HG03095 (cell line): ENCODE results near the gene PSMD1.
"Not testable (repeated sequence)": the region's sequence is repeated elsewhere in the genome, so short reads cannot be mapped to it uniquely, and the experiment has no call there.

ENCODE experiments used
- ATAC-seq: cut with Tn5 transposase; IDR thresholded peaks from one replicate; pipeline ENCODE4 v1.9.1; 2021; ENCODE audit warnings: moderate library complexity; ENCODE audit not compliant: unreplicated experiment

Gene PSMD1

DNA sequence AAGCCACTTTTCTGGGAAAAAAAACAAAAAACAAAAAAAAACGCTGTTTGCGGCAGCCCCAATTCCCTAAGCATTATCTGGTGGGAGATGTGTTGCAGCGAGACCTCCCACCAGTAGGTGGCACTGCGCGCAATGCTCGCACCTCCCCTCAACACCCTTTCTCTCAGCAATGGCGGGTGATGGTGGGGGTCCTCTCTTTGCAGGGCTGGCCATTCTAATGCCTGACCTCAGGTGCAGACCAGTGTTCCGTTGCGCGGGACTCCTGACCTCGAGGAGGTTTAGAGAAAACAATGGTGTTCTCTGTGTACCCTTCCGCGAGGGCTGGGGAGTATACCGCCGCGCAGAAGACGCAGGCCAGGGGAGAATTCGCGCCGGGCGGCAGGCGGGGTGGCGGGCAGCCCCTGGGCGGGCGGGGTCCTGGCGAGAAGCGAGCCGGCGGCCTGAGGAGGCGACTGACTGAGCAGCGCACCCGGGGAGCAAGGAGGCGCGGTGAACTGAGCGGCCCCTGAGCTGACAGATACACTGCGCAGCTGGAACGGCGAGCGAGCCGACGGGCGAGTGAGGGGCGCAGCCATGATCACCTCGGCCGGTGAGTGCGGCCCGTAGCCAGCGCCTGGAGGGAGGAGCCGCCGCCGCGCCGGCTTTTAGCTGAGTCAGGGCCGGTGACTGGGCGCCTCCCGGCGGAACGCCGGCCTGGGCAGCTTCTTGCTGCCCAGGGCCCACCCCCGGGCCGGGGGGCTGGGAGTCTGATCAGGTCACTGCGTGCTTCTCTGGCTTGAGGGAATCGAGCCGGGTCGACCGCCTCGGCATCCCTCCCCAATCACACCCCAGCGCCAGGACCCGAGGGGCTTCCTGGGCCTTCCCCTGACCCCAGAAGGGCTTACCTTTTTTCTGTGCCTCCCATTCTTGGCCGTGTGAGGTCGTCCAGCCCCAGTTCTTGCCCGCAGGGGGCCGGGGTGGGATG, at the start of gene PSMD1:
TSS of gene PSMD1 (plus strand) at position 415 of the 964 bp plus-strand sequence. CDS start at position 574, 159 bp downstream.
- ATAC-seq: peak; percentile 66

DNA sequence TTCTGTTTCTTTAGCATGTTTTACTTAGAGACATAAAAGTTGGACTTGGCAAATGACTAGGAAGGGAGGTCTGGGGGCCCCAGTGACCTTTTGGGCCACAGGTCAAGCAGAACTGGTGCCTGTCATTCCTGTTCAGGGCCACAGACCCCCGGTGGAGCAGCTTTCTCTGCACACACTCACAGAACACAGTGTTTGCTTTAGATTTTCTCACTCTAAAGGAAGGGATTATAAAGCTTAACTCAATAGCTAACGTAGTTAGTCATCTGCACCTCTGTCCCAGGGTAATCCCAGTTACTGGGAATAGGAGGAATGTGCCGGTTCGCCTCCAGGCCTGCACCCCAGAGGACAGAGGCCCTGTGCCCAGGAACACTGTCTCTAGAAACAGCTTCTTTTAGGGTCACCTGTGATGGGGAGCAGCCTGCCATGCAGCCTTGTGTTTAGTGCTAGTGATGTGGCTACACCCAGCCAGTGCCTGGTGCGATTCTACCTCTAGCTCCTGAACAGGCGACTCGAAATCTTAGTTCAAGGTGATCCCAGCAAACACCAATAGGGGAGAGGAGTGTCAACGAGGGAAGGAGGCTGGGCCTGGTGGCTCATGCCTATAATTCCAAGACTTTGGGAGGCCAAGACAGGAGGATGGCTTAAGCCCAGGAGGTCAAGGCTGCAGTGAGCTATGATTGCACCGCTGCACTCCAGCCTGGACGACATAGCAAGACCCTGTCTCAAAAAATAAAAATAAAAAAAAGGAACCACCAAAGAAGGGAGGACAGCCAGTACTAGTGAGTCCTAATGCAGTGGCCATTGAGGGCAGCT, 49.2 kb upstream of the PSMD1 start:
- no peak for ATAC-seq

DNA sequence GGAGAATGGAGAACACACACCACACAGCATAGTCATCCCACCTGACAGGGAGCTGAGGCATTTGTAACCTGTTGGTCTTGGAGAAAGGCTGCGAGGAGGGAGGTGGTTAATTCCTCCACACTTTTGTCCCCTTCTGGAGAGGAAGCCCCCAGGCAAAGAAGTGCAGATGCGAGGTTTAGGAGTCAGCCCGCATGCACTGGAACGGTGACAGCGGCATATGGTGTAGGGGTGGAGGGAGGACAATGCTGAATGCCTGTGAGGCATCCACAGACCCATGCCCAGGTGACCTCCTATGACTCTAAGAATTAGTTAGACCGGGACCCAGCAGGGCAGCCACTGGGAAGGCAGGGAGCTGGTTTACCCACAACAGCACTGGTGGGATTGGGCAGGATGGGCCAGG, 48.5 kb upstream of the PSMD1 start:
- no peak for ATAC-seq

DNA sequence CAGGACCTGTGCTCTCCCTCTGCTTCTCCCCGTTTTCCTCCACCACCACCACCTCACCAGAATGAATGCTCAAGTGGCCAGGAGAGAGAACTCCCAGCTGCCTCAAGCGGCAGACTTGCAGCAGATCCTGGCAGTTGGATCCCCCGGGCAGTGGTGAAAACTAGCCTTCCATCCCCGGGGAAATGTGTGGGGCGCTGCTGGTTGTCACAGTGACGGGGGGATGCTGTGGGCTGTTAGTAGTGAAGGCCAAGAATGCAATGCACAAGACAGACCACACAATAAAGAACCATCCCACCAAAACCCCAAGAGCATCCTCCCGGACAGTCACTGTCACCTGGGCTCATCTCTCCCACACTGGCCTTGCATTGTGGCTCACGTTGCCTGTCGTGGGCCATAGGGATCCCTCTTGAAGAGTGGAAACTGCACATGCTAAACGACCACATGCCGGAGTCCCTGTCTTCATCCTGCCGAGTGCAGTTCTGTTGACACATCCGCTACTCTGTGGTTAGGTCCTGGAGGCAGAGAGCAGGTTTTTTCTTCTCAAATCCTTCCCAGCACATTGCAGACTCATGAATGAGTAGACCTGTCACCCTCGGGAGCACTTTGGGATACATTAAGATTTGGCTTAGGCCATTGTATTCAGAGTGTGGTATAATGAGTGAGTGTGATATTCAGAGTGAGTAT, 47.3 kb upstream of the PSMD1 start:
- ATAC-seq: no peak

DNA sequence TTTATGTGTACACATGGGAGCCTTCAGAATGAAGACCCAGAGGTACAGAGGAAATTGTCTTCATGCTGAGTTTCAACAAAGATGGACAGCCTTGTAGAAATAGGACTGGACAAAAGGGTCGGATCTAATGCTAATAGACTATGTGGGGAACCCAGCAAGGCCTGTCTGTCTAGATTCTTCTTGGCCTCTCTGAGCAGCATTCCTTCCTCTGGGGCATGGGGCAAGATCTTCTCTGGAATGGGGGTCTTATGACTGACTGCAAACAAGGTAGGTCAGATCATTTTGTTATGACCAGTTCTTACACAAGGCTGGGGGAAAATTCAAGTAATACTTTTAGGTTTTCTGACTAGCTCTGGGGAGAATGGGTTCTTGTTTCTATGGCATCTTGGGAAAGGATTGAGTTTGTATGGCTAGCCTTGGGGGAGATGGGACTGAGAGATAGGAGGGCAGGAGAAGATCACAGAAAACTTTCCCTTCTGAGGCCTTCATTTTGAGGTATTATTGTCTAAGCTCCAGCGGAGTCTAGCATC, 46.4 kb upstream of the PSMD1 start:
- no peak for ATAC-seq

DNA sequence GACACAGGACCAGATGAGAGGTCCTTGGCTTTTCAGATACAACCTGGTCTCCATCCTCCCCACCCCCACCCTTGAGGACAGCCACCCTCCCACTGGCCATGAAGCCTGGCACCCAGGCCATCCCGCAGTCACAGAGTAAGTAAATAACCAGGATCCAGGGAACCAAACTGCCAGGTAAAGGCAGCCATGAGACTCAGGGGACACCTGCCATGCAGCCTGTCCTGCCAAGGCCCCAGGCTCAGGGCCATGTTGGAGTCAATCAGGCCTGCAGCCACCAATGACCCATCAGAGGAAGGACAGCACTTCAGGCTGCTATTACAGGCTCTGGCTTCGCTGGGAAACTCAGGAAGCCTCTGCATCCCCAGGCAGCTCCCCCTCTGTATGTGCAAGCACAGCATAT, 45.1 kb upstream of the PSMD1 start:
- ATAC-seq: no peak

DNA sequence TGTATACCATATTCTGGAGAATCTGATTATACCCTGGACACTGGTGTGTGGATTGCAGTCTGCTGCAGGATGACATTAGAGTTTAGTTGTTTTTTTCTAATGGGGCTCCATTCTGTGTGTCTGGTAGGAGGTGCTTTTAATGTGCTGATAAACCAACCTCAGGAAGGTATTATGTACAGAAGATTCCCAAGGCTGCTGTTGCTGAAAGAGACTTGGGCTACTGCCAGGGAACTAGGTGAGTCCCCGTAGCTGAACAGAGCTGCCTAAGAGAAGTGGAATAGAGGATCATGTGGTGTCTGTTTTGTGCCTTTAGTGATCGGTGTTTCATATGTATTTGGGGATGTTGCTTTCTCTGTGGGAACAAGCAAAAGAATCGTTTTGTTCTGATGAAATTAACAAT, 44.2 kb upstream of the PSMD1 start:
- no peak for ATAC-seq

DNA sequence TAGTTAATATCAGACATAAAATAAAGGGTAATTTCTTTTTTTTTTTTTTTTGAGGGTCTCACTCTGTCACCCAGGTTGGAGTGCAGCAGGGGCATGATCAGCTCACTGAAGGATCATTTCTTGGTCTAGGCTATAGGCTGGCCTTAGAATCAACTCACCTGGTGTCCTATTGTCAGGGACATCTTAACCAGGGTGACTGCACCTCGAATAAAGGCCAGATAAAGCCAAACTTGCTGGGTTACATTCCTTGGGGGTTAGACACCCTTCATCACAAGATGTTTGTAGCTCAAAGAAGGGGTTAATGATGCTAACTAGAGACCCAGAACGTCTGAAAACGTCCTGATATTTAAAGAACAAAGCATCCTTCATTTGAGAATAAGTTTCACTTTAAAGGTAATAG, 42.8 kb upstream of the PSMD1 start:
- ATAC-seq: no peak

DNA sequence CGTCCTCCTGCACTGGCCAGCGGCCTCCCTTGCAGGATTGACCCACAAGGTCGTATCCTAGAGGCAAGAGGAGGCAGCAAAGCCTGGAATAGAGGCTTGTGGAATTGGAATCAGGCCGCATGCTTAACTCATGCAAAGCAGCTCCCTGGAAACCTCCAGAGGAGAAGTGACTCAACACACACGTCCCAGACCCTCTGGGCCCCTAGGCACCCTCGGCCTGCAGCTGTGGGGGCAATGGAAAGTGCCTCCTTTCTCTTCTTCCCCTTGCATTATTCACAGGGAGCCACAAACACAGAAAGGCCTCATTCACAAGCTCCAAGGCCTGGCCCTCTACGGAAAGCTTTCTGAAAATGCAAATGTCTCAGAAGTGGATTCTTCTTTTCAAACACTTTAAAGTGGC, 41.2 kb upstream of the PSMD1 start:
- ATAC-seq: no peak

DNA sequence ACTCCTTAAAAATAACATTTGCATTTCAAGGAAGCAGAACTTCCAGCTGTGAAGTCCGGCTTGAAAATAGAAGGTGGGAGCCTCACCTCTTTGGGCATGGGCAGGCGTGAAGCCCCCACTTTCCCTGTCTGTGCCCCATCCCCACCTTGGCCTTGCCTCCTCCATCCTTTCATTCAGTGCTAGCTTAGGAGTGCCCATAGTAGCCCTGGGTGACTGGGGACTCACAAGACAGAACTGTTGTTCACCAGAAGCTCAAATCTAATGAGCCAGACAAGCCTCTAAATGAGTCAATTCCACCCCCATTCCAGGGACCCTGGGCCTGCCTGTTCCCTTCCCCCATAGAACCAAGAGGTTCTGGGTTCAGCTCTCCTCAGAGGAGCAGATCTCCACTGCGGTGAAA, 40.7 kb upstream of the PSMD1 start:
- ATAC-seq: no peak

DNA sequence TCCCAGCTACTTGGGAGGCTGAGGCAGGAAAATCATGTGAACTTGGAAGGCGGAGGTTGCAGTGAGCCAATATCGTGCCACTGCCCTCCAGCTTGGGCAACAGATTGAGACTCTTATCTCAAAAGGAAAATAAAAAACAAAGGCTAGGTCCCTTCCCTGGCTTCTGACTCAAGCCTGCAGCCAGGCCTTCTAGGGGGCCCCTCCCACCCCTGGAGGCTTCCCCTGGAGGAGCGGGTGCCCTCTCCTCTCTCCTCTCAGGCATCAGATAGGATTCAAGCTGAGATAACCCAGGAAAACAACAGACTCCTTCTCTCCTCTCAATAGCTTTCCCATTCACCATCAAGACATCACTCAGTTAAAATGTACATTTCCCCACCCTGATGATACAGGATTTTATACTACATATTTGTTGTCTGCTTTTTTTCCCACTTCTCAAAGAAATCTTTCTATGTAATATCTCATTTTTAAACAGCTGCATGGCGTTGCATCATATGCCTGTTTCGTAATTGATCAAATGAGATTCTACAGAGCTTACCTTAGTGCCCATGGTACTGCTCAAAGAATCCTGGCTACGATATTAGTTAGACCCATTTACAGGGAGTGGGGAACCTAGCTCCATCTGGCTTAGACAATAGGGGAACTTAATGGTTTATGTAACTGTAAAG, 40.0 kb upstream of the PSMD1 start:
- no peak for ATAC-seq

DNA sequence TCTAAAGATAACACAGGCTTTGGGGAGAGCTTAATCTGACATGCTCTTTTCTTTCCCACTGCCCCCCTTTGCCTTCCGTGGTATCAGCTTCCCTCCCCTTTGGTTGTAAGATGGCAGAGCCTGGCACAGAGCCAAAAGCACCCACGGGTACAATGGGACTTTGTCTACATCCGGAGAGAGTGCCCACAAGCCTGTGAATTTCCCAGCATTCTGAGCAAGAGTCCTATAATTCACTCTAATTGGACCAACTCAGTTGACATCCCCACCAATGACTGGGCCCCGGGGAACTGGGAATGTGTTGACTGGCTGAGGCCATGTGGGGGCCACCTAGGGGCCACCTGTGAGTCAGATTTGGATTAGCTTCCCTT, 39.5 kb upstream of the PSMD1 start:
- ATAC-seq: no peak

DNA sequence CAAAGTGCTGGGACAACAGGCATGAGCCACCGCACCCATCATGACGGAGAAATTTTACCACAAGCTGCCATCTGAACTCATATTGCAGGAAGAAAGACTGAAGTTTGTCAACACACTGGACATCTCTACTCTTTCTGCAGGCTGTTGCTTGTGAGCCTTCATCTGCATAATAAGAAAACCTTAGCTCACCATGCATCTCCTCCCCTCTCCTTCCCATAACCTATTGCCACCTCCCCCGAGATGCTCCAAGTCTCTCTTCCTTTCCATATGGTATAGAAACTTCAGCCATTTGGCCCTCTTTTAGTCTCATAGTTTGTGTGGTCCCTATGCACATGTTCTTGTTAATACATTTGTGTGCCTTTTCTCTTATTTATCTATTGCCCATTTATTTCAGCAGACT, 38.5 kb upstream of the PSMD1 start:
- ATAC-seq: no peak

DNA sequence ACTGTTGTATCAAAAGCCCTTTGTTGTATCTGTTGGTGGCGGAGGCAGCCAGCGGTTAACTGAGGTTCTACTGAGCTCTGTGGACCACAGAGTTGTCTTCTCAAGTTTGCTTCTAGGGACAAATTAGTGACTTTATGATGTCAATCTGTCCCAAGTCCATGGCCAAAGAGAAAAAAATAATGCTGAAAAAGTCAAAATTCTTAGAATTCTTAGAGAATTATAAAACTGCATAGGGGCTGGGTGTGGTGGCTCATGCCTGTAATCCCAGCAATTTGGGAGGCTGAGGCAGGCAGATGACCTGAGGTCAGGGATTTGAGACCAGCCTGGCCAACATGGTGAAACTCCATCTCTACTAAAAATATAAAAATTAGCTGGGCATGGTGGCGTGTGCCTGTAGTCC, 31.6 kb upstream of the PSMD1 start:
- ATAC-seq: not testable (repeated sequence)

DNA sequence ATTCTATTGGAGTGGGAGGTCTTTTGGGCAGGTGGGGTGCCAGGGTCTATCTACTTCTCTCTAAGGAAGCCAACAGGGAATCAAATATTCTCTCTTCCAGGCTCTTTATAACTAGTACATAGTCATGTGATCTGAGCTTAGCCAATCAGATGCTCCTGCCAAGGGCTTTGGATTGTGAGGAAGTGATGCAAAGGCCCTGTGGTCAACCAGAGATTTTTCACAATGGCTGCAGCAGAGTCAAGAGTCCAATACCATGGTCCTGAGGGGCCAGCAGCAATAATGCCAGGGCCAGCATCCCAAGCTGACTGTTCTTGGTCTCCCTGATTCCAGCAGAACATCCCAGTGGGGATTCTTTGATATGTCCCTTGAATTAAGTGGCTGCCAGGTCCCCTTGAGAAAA, 27.8 kb upstream of the PSMD1 start:
- ATAC-seq: no peak

DNA sequence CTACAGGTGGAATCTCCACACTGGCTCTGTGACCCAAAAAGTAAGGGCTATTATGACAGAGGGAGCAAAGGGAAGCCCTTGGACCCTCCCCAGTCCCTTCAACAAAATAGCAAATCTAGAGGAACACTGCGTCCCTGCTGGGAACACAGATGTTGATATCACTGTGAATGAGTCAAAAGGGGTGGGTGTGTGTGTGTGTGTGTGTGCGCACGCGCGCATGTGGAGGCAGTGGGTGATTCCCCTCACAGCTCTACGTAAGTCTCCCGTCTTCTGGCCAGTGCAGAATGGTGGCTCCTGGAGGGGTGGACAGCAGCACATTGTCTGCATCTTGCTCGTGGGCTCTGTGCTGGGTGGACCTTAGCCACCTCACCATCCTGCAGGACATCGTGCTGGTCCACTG, 27.1 kb upstream of the PSMD1 start:
- no peak for ATAC-seq

DNA sequence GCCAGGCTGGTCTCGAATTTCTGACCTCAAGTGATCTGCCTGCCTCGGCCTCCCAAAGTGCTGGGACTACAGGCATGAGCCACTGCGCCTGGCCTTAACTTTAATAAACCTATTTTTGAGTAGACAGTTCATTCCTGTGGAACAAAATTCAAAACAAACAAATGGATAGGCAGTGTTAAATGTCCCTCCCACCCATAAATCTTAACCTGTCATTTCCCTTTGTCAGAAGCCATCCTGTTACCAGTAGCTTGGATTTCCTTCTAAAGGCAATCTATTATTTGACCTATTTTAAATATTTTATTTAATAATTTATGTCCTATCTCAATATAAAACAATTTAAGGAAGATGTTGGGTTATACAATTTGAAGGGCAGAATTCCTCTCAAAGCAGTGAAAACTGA, 25.9 kb upstream of the PSMD1 start:
- no peak for ATAC-seq

DNA sequence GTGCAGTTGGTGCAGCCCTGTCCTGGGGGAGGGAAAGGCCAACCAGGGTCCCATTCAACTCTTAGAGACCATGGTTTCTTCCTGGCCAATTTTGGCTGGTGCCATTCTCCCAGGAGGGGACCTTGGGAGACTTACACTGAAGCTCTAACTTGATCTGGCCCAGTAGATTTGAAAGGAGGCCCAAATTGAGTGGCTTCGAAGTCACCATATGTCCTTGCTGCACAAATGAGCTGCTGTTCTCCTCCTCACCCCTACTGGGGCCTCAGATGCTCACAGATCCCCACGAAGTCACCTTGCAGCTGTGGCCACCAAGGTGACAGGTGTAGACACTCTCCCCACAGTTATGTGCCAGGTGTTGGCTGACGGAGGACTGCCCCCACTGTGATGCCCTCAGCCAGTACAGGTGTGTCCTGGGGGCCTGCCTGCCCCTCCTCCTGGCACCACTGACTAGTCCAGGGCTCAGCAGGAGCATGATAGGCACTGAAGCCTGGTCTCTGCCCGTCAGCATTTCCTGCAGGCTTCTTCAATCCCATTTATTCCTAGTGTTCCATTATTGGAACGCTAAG, 24.0 kb upstream of the PSMD1 start:
- no peak for ATAC-seq

DNA sequence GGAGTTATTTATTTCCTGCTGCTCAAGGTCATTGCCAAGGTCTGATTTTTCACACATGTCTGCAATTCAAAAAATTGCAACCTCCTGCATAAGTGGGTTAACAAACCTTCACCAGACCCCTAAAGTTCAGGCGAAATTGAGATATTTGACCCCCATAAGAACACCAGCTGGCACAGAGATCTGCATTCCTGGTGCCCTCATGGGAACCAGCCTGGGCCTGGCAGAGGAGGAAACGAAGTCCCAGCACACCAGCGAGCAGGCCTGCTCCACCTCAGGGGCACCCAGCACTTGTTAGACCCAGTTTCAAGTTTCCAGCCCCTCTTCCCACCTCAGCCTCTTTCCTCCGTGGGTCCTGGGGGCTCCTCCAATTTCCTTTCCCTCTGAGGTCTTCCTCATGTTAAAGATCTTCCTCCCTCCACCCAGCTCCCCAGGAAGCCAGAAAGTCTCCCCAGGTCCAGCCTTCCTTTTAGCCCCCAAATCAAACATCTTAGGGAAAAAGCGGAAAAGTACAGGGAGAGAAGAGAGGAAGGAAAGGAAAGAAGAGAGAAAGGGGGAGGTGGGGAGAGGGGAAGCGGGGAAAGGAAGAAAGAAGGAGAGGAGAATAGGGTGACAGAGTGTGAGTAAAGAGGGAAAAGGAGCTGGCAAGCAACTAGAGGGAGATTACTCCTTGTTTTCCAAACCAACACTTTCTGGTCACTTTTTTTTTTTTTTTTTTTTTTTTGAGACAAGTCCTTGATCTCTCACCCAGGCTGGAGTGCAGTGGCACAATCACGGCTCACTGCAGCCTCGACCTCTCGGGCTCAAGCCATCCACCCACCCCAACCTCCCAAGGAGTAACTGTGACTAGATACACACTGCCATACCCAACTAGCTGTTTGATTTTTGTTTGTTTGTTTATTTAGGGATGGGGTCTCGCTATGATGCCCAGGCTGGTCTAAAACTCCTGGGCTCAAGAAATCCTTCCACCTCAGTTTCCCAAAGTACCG, 23.2 kb upstream of the PSMD1 start:
- ATAC-seq: no peak
